ENCODE results near the gene PTPRG.

The PTPRG gene

DNA sequence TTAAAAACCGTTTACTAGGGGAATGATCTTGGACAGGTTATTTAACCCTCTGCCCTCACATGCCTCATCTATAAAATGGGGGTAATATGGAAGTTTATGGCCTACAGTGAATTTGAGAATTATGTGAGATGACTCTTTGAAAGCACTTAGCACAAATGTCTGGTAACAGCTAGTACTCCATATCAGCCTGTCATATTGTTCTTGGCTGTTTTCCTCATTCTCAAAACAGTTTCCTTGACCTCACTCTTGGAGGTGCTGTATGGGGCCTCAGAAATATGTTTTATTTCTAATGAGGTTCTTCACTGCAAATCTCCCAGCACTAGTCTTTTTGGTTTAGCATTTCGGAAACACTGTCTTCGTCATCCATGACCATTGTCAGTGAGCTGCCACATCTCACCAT, 413.8 kb downstream of the PTPRG start:
- Histone ChIP-seq H3K79me2 (ENCODE audit: low read length) (no peaks in the 10 kb centered on the region), H3K27me3 (ENCODE audit: low read depth, low read length) (no peaks in the 10 kb centered on the region), H4K20me1 (ENCODE audit: insufficient read depth, low read length) (no peaks in the 10 kb centered on the region), H3K36me3 (replicated peaks; ENCODE audit: low read depth, low read length) (no peaks in the 10 kb centered on the region), H3K27ac (ENCODE audit: low read length) (no peak overlapping the region), H2AFZ (ENCODE audit: low read depth, low read length) (no peak overlapping the region), H3K4me3 (ENCODE audit: low read length) (no peak overlapping the region), H3K9ac (ENCODE audit: low read length) (no peak overlapping the region), H3K9me3 (ENCODE audit: insufficient read depth, low read length) (no peaks in the 10 kb centered on the region), H3K4me2 (ENCODE audit: low read length) (no peak overlapping the region), H3K4me1 (ENCODE audit: low read length) (no peaks in the 10 kb centered on the region)
- no peak for TF ChIP-seq EZH2phosphoT487 (IDR thresholded peaks at IDR 0.05; ENCODE audit: low read depth)
- TF ChIP-seq CTCF (IDR thresholded peaks at IDR 0.05; ENCODE audit: low read depth, low read length) = no peak

DNA sequence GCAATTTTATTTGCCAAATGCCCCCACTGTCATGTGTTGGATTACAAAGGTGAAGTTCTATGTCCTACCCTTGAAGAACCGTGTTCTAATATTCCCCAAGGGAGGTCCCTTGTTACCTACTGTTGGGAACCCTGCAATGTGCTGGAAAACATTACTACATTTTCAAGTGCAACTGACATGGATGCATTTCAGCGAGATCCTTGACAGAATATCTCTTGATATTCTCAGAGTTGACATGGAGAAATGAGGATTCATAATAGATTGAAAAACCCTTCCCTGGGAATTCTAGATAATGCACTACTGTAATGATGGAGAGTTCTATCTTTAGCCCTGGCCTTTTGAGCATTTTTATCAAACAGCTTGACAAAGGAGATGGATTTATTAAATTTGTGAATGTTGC, 414.6 kb downstream of the PTPRG start:
- Histone ChIP-seq H3K36me3 (replicated peaks; ENCODE audit: low read depth, low read length) (no peaks in the 10 kb centered on the region), H4K20me1 (ENCODE audit: insufficient read depth, low read length) (no peaks in the 10 kb centered on the region), H3K9ac (ENCODE audit: low read length) (no peak overlapping the region), H3K27me3 (ENCODE audit: low read depth, low read length) (no peaks in the 10 kb centered on the region), H3K4me3 (ENCODE audit: low read length) (no peak overlapping the region), H2AFZ (ENCODE audit: low read depth, low read length) (no peak overlapping the region), H3K4me1 (ENCODE audit: low read length) (no peaks in the 10 kb centered on the region), H3K79me2 (ENCODE audit: low read length) (no peaks in the 10 kb centered on the region), H3K9me3 (ENCODE audit: insufficient read depth, low read length) (no peaks in the 10 kb centered on the region), H3K4me2 (ENCODE audit: low read length) (no peak overlapping the region), H3K27ac (ENCODE audit: low read length) (no peak overlapping the region)
- no peak for TF ChIP-seq CTCF (IDR thresholded peaks at IDR 0.05; ENCODE audit: low read depth, low read length)
- TF ChIP-seq EZH2phosphoT487 (IDR thresholded peaks at IDR 0.05; ENCODE audit: low read depth) = no peak

- Histone ChIP-seq H3K79me2 (ENCODE audit: low read length) (no peaks in the 10 kb centered on the region), H3K9me3 (ENCODE audit: insufficient read depth, low read length) (no peaks in the 10 kb centered on the region), H3K27me3 (ENCODE audit: low read depth, low read length) (no peaks in the 10 kb centered on the region), H3K9ac (ENCODE audit: low read length) (no peak overlapping the region), H3K4me2 (ENCODE audit: low read length) (no peak overlapping the region), H3K36me3 (replicated peaks; ENCODE audit: low read depth, low read length) (no peaks in the 10 kb centered on the region), H3K27ac (ENCODE audit: low read length) (no peak overlapping the region), H4K20me1 (ENCODE audit: insufficient read depth, low read length) (no peaks in the 10 kb centered on the region), H2AFZ (ENCODE audit: low read depth, low read length) (no peak overlapping the region), H3K4me1 (ENCODE audit: low read length) (no peaks in the 10 kb centered on the region), H3K4me3 (ENCODE audit: low read length) (no peak overlapping the region)
- no peak for TF ChIP-seq CTCF (IDR thresholded peaks at IDR 0.05; ENCODE audit: low read depth, low read length)
- TF ChIP-seq EZH2phosphoT487 (IDR thresholded peaks at IDR 0.05; ENCODE audit: low read depth) = no peak
These were observed 417.4 kb downstream of the PTPRG start for GRCh38 chr3:61978460-61979419.

DNA sequence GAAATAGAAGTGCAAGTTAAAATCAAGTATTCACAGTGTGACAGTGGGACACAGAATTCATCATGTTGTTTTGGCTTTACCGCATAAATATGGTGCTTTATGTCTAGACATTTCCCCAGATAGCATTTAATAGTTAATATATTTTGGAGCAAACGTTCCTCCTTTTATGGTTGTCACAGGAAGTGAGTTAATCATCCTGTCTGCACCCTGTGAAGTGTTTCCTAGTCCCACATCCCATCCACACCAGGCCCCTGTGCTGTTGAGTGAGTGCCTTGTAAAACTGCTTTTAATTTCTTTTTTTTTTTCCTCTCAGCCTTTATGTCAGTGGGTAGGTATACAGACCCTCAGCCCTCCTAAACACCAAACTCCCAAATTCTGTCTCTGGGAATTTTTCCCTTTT, 418.3 kb downstream of the PTPRG start:
- H3K79me2 ChIP-seq (ENCODE audit: low read length) = no peaks in the 10 kb centered on the region
- no peak overlapping the region for H3K4me2 ChIP-seq (ENCODE audit: low read length)
- no peak overlapping the region for H3K4me3 ChIP-seq (ENCODE audit: low read length)
- no peak overlapping the region for H3K27ac ChIP-seq (ENCODE audit: low read length)
- TF ChIP-seq CTCF (IDR thresholded peaks at IDR 0.05; ENCODE audit: low read depth, low read length) (no peak), EZH2phosphoT487 (IDR thresholded peaks at IDR 0.05; ENCODE audit: low read depth) (no peak)
- no peaks in the 10 kb centered on the region for H3K9me3 ChIP-seq (ENCODE audit: insufficient read depth, low read length)
- H4K20me1 ChIP-seq (ENCODE audit: insufficient read depth, low read length) = no peaks in the 10 kb centered on the region
- no peaks in the 10 kb centered on the region for H3K4me1 ChIP-seq (ENCODE audit: low read length)
- H2AFZ ChIP-seq (ENCODE audit: low read depth, low read length) = no peak overlapping the region
- H3K27me3 ChIP-seq (ENCODE audit: low read depth, low read length) = no peaks in the 10 kb centered on the region
- no peaks in the 10 kb centered on the region for H3K36me3 ChIP-seq (replicated peaks; ENCODE audit: low read depth, low read length)
- H3K9ac ChIP-seq (ENCODE audit: low read length) = no peak overlapping the region

Data from OCI-LY3 (cell line).